ENCODE results near the gene PNRC1. TPM values are rescaled to one million over a fixed set of nuclear protein-coding genes. Genes with fewer than 3 reads are reported as not detected.

The PNRC1 gene
- total and polyA plus RNA-seq, 2 of the 4 experiments (the other 2 are of a cell fraction) = 6.5 to 8.1 TPM

DNA sequence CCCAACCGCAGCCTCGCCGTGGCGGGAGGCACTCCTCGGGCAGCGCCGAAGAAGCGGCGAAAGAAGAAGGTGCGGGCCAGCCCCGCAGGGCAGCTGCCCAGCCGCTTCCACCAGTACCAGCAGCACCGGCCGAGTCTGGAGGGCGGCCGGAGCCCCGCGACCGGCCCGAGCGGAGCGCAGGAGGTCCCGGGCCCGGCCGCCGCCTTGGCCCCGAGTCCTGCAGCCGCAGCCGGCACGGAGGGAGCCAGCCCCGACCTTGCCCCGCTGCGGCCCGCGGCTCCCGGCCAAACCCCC is 525 bp downstream of the PNRC1 start:
- H4K91ac ChIP-seq (ENCODE audit: insufficient read depth, low read depth, low read length) = peak overlapping the region; percentile 87
- peak overlapping the region; percentile 98 for H2AK9ac ChIP-seq (replicated peaks; ENCODE audit: low read depth, low read length, poor library complexity)
- H3K9me3 ChIP-seq (ENCODE audit: control insufficient read depth, insufficient read depth, low read length) = no peaks in the 10 kb centered on the region
- dilution Hi-C loops (cut with HindIII; ENCODE audit: low sequenced_read_pairs, unreplicated experiment) (no loop called here), in situ Hi-C loops (cut with MboI; ENCODE audit: low sequenced_read_pairs) (no loop called here), intact Hi-C loops (cut with micrococcal nuclease) (loop anchor here (2.0 to 5.0 kb wide), 3 partner anchors 98 to 1924 kb away; partner anchors contain the start of genes UBE2J1 and ZNF292)
- H3K9me1 ChIP-seq (ENCODE audit: insufficient read depth, low read length) = peaks cover 3% of the 10 kb centered on the region; the same call in 1 of the 2 replicates
- peak overlapping the region; percentile 50; the same call in 1 of the 2 replicates for H3K18ac ChIP-seq (ENCODE audit: low read depth, low read length)
- H4K5ac ChIP-seq (ENCODE audit: low read depth, low read length) = peak overlapping the region; percentile 13; the same call in 1 of the 2 replicates
- H3K14ac ChIP-seq (replicated peaks; ENCODE audit: low read depth, low read length) = peak overlapping the region; percentile 82; the same call in 1 of the 2 replicates
- peaks cover 4% of the 10 kb centered on the region for H3K4me1 ChIP-seq (ENCODE audit: control insufficient read depth, insufficient read depth, low read length)
- H3K23ac ChIP-seq (ENCODE audit: low read depth, low read length) = peak overlapping the region; percentile 89; the same call in 1 of the 2 replicates
- H3K9ac ChIP-seq (ENCODE audit: low read depth, low read length) = peak overlapping the region; percentile 98
- ATAC-seq (ENCODE audit: low read depth) (peak; percentile 2), DNase-seq (no peak)
- H2BK120ac ChIP-seq (ENCODE audit: low read depth, low read length) = no peak overlapping the region
- H3K4me3 ChIP-seq (ENCODE audit: insufficient read depth, low read depth, low read length) = peak overlapping the region; percentile 77
- H3K27ac ChIP-seq (ENCODE audit: insufficient read depth, low read length) = peak overlapping the region; percentile 92
- H3K4me2 ChIP-seq (ENCODE audit: low read depth, low read length) = no peak overlapping the region
- no peak overlapping the region for H2BK20ac ChIP-seq (ENCODE audit: low read depth, low read length)
- WGBS, 2 experiments (ENCODE audit: extremely low coverage in 2 of 2, insufficient read length in 1 of 2) = 0% methylated on average over 12 of the region's 36 CpGs; no CpG with 5 or more reads in 1 of the 2 experiments
- H3K36me3 ChIP-seq (ENCODE audit: control insufficient read depth, insufficient read depth, low read length) = peaks cover 16% of the 10 kb centered on the region
- peak overlapping the region in 1 of 2 experiments; percentile 38; a peak in 1 of 4 replicates for H4K8ac ChIP-seq (ENCODE audit: low read depth in 2 of 2, low read length in 2 of 2)
- CTCF ChIA-PET = no interaction called here
- H4K20me1 ChIP-seq (ENCODE audit: insufficient read depth, low read length) = peaks cover 41% of the 10 kb centered on the region
- H3K56ac ChIP-seq (ENCODE audit: extremely low read depth, insufficient read depth, low read length) = no peak overlapping the region
- no peak overlapping the region for H2AK5ac ChIP-seq (ENCODE audit: low read depth, low read length)
- H3K27me3 ChIP-seq (ENCODE audit: control insufficient read depth, insufficient read depth, low read length) = no peaks in the 10 kb centered on the region
- BruUV-seq (replicated peaks) = no TSS peak
- POLR2A ChIA-PET (ENCODE audit: unreplicated experiment) = no interaction called here
- TF ChIP-seq MAZ (IDR thresholded peaks at IDR 0.05; ENCODE audit: borderline replicate concordance, low read depth, low read length) = no peak
- TF ChIP-seq CTCF (conservative IDR thresholded peaks at IDR 0.05; ENCODE audit: low read depth, low read length) = 0 out of 2 replicates have a peak, but pooled peaks have one; percentile 4
- H2AFZ ChIP-seq (replicated peaks; ENCODE audit: low read length, poor library complexity) = peak overlapping the region; percentile 88
- peak overlapping the region; percentile 89 for H3K4ac ChIP-seq (ENCODE audit: low read depth, low read length)
- peaks cover 3 to 37% of the 10 kb centered on the region in 2 experiments for H3K79me1 ChIP-seq (ENCODE audit: low read depth in 1 of 2, low read length in 2 of 2)
- peak overlapping the region; percentile 88 for H2BK5ac ChIP-seq (ENCODE audit: low read depth, low read length, poor library complexity, severe bottlenecking)
- no peak overlapping the region for H2BK15ac ChIP-seq (ENCODE audit: low read depth, low read length)

Data from IMR-90 (cell line).